K562 (cell line): ENCODE measurements around the gene TUBB1. TPM values are rescaled to one million over a fixed set of nuclear protein-coding genes. Genes with fewer than 3 reads are reported as not detected.

Source experiments
- ATAC-seq: fragments of 200-7000 bp; cut with Tn5 transposase; 3 replicates; pipeline ENCODE4 v1.9.1; 2020; ENCODE audit warnings: moderate library complexity
- BruUV-seq: library from RNA; stranded (reverse); fragments of 400-500 nt; replicated peaks from 2 replicates; lab custom pipeline; 2021; lab: Mats Ljungman, UMichigan
- CTCF ChIA-PET: fragments of 300-600 bp; formaldehyde crosslinking; extraction: SDS; loops from one replicate; lab custom pipeline; 2021; ENCODE audit warnings: low intra/inter-chr PET ratio; lab: Yijun Ruan, JAX
- POLR2A ChIA-PET: fragments of 300-600, 350-650 bp; sonication (Branson Sonifier 250); formaldehyde crosslinking; extraction: SDS; loops from one replicate; lab custom pipeline; 2021; ENCODE audit warnings: antibody characterized with exemption, inconsistent platforms; lab: Yijun Ruan, JAX
- DNase-seq, 4 experiments: peaks; one replicate each; pipeline versions ENCODE4 v3.0.0 to v3.0.0-alpha.2; 2011 to 2018; ENCODE audit warnings: low spot score in 3 of 4, mixed read lengths in 3 of 4; ENCODE audit errors: extremely low read depth in 1 of 4
- FAIRE-seq: peaks from 2 replicates; lab custom pipeline; 2011; peaks lifted over from hg19 to GRCh38; lab: Jason Lieb, UNC
- H2AFZ ChIP-seq: 2 replicates; pipeline ENCODE4 v1.6.0; 2011; ENCODE audit warnings: low read depth, low read length, control low read depth, inconsistent platforms
- H3K27ac ChIP-seq: fragments of 200-600 bp; 3 replicates; pipeline ENCODE4 v1.8.0; 2011; ENCODE audit warnings: low read depth, mild to moderate bottlenecking, control low read depth, inconsistent platforms, low read length, moderate library complexity, mixed read lengths; ENCODE audit errors: extremely low read depth
- H3K27me3 ChIP-seq, 2 experiments: fragments of 300-600 bp in 1 of 2; 2 replicates in 1 of 2; 3 replicates in 1 of 2; pipeline versions ENCODE4 v1.6.0 to v1.8.0; 2011; ENCODE audit warnings: inconsistent platforms in 2 of 2, low read length in 2 of 2, mild to moderate bottlenecking in 1 of 2, mixed read lengths in 1 of 2, moderate library complexity in 1 of 2; ENCODE audit not compliant: control insufficient read depth in 2 of 2, insufficient read depth in 2 of 2
- H3K36me3 ChIP-seq: fragments of 300-600 bp; 3 replicates; pipeline ENCODE4 v1.8.0; 2011; ENCODE audit warnings: mild to moderate bottlenecking, low read length, inconsistent platforms; ENCODE audit not compliant: control insufficient read depth, insufficient read depth
- H3K4me1 ChIP-seq, 2 experiments: fragments of 200-600 bp in 1 of 2; replicated peaks in 1 of 2; 2 replicates in 1 of 2; 3 replicates in 1 of 2; pipeline versions ENCODE4 v1.5.1 to v1.8.0; 2011; ENCODE audit warnings: inconsistent platforms in 2 of 2, low read length in 2 of 2, mild to moderate bottlenecking in 1 of 2, mixed read lengths in 1 of 2, moderate library complexity in 1 of 2; ENCODE audit not compliant: control insufficient read depth in 2 of 2, insufficient read depth in 2 of 2
- H3K4me2 ChIP-seq: 2 replicates; pipeline ENCODE4 v1.6.1; 2011; ENCODE audit warnings: low read length, control low read depth, inconsistent platforms, mixed read lengths; ENCODE audit not compliant: insufficient read depth
- H3K4me3 ChIP-seq: fragments of 200-600 bp; sonication (generic), shearing (Covaris generic); 2 replicates; pipeline ENCODE4 v1.5.1; 2016; ENCODE audit warnings: control low read depth, inconsistent platforms
- H3K79me2 ChIP-seq: fragments of 200-600 bp; 3 replicates; pipeline ENCODE4 v1.8.0; 2011; ENCODE audit warnings: low read length, inconsistent platforms; ENCODE audit not compliant: control insufficient read depth, insufficient read depth
- H3K9ac ChIP-seq, 2 experiments: 2 replicates each; pipeline versions ENCODE4 v1.6.0 to v1.6.1; 2011; ENCODE audit warnings: low read depth in 2 of 2, low read length in 2 of 2, control low read depth in 1 of 2, inconsistent platforms in 1 of 2, mild to moderate bottlenecking in 1 of 2, mixed read lengths in 1 of 2; ENCODE audit not compliant: insufficient read depth in 1 of 2
- H3K9me1 ChIP-seq: one replicate; pipeline ENCODE4 v1.6.0; 2011; ENCODE audit warnings: inconsistent platforms, mild to moderate bottlenecking, low read length, moderate library complexity; ENCODE audit not compliant: control insufficient read depth, insufficient read depth
- H3K9me3 ChIP-seq: replicated peaks from 2 replicates; pipeline ENCODE4 v1.5.1; 2011; ENCODE audit warnings: low read depth, low read length, inconsistent platforms; ENCODE audit not compliant: control insufficient read depth, insufficient read depth
- H4K20me1 ChIP-seq: replicated peaks from 2 replicates; pipeline ENCODE4 v1.6.1; 2011; ENCODE audit warnings: low read length, inconsistent platforms, mixed read lengths; ENCODE audit not compliant: control insufficient read depth, insufficient read depth
- C11orf30 ChIP-seq: fragments of 450-650 bp; IDR thresholded peaks from 2 replicates; pipeline ENCODE4 v1.6.1; 2016; ENCODE audit warnings: low read depth, mild to moderate bottlenecking
- CEBPG ChIP-seq, 3 experiments: fragments of 200-800 bp in 1 of 3; sonication (Bioruptor generic) in 1 of 3; sonication (generic) in 1 of 3; formaldehyde crosslinking in 1 of 3; IDR thresholded peaks in 2 of 3; conservative IDR thresholded peaks in 1 of 3; 2 replicates each; pipeline versions ENCODE4 v1.6.1 to v1.8.0; 2016 to 2022; ENCODE audit warnings: missing compliant biosample characterization in 2 of 3, missing genetic modification characterization in 2 of 3, mild to moderate bottlenecking in 1 of 3, missing genetic modification reagents in 1 of 3
- FIP1L1 ChIP-seq: fragments of 200-400 bp; formaldehyde crosslinking; IDR thresholded peaks from 2 replicates; pipeline ENCODE4 v1.6.1; 2018; ENCODE audit warnings: mild to moderate bottlenecking, low read depth, low read length; ENCODE audit not compliant: poor library complexity, severe bottlenecking
- L3MBTL2 ChIP-seq: fragments of 450-650 bp; IDR thresholded peaks from 2 replicates; pipeline ENCODE4 v1.6.1; 2016; ENCODE audit warnings: mild to moderate bottlenecking, moderate library complexity
- MAZ ChIP-seq, 2 experiments: fragments of 450-650 bp in 1 of 2; sonication (generic) in 1 of 2; formaldehyde crosslinking; IDR thresholded peaks in 1 of 2; conservative IDR thresholded peaks in 1 of 2; 2 replicates each; pipeline versions ENCODE4 v1.4.0 to v1.5.0; 2020; ENCODE audit warnings: mild to moderate bottlenecking in 1 of 2, missing genetic modification reagents in 1 of 2
- MECOM ChIP-seq: fragments of 250-450 bp; sonication (Bioruptor Pico); IDR thresholded peaks from 2 replicates; pipeline ENCODE4 v1.8.0; 2022; ENCODE audit warnings: inconsistent platforms
- RB1 ChIP-seq: fragments of 450-650 bp; IDR thresholded peaks from 2 replicates; pipeline ENCODE4 v1.6.1; 2017; ENCODE audit warnings: low read depth, mild to moderate bottlenecking
- SNIP1 ChIP-seq: fragments of 450-650 bp; IDR thresholded peaks from 2 replicates; pipeline ENCODE4 v1.7.1; 2017; ENCODE audit warnings: low read depth, mild to moderate bottlenecking
- ZNF3 ChIP-seq: fragments of 250-450 bp; sonication (Bioruptor Pico); IDR thresholded peaks from 2 replicates; pipeline ENCODE4 v1.5.0; 2021; ENCODE audit warnings: mild to moderate bottlenecking, moderate library complexity
- ZNF592 ChIP-seq: fragments of 450-650 bp; IDR thresholded peaks from 2 replicates; pipeline ENCODE4 v1.6.1; 2017; ENCODE audit warnings: antibody characterized with exemption, mild to moderate bottlenecking
- ZNF717 ChIP-seq: fragments of 250-450 bp; sonication (Bioruptor Pico); IDR thresholded peaks from 2 replicates; pipeline ENCODE4 v1.5.0; 2021
- WGBS: fragments of 100-300 bp; shearing (Covaris generic); methylation state at CpG from one replicate; pipeline ENCODE4 v1.1.6; 2016; ENCODE audit warnings: low coverage, mixed read lengths; ENCODE audit not compliant: insufficient coverage; ENCODE audit errors: missing lambda C conversion rate; 5-methylcytosine and 5-hydroxymethylcytosine counted together
- in situ Hi-C: fragments of 300-500 bp; cut with MboI; formaldehyde crosslinking; loops from 4 replicates; pipeline ENCODE4 v1.15.0; 2018; ENCODE audit warnings: inconsistent platforms, mixed read lengths
- intact Hi-C: fragments of 100-400 bp; cut with micrococcal nuclease; formaldehyde crosslinking; loops from 2 replicates; pipeline ENCODE4 v1.14.2; 2022
- polyA plus RNA-seq, 8 experiments: library from polyadenylated mRNA; depleted of rRNA in 4 of 8; stranded (reverse) in 5 of 8; unstranded in 3 of 8; fragments of >200 nt; fragmentation: Nextera tagmentation in 2 of 8; fragmentation: Illumina TruSeq in 1 of 8; extraction: Ambion mirVana in 2 of 8; extraction: Trizol in 1 of 8; gene quantifications; 2 replicates each; pipeline versions ENCODE4 v1.2.1 to v1.2.3, GENCODE V29; 2011 to 2014; ENCODE audit warnings: inconsistent platforms in 1 of 8, missing spikeins in 1 of 8
- total RNA-seq, 7 experiments: library from RNA; depleted of rRNA in 6 of 7; stranded (reverse); fragments of >200 nt in 6 of 7; fragmentation: Illumina TruSeq in 2 of 7; extraction: Trizol in 2 of 7; gene quantifications; 2 replicates each; pipeline versions ENCODE4 v1.2.1 to v1.2.3, GENCODE V29; 2011 to 2021; ENCODE audit warnings: low replicate concordance in 1 of 7
- TF ChIP-seq, protein P1 (sequence below), 2 experiments: fragments of 450-650 bp in 1 of 2; sonication (generic) in 1 of 2; formaldehyde crosslinking in 1 of 2; IDR thresholded peaks in 1 of 2; conservative IDR thresholded peaks in 1 of 2; 2 replicates each; pipeline versions ENCODE4 v1.6.1 to v1.8.1; 2016 to 2023; ENCODE audit warnings: mild to moderate bottlenecking in 2 of 2, moderate library complexity in 2 of 2, inconsistent platforms in 1 of 2, missing genetic modification reagents in 1 of 2
- TF ChIP-seq, protein P2 (sequence below): IDR thresholded peaks from 3 replicates; pipeline ENCODE4 v1.6.1; 2011; ENCODE audit warnings: borderline replicate concordance, mild to moderate bottlenecking; ENCODE audit not compliant: insufficient read length, insufficient read depth

Gene TUBB1
- total and polyA plus RNA-seq, 9 of the 15 experiments (the other 6 are each of a cell fraction or from before 2014, with no cell fraction given), result 1.5 to 3.9 (median 2.4) TPM

DNA sequence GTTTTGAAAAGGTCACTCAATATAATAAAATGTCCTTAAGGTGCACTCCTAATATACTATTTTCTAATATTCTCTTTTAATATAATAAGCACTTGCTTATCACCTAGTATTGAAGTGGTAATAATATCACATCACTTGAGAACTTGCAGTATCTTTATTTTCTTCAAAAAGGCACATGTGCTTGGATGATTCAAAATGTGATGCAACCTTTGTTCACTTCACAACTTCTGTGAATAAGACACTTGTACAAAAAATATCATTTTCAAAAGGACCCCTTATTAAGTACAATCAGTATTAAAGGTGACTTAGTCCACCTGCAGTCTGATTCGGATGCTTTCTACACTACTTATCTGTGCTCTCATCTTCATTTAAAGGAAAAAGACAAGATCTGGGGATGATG lies 20.0 kb downstream of the TUBB1 start (continued):
- TF ChIP-seq ZNF592 (0 out of 2 replicates have a peak, but pooled peaks have one; percentile 40), L3MBTL2 (0 out of 2 replicates have a peak, but pooled peaks have one; percentile 27)
- TF ChIP-seq, protein P1, sequence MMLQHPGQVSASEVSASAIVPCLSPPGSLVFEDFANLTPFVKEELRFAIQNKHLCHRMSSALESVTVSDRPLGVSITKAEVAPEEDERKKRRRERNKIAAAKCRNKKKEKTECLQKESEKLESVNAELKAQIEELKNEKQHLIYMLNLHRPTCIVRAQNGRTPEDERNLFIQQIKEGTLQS (IDR thresholded peaks at IDR 0.05), result peak; percentile 66
- TF ChIP-seq, protein P1 (CRISPR knock-in tag; conservative IDR thresholded peaks at IDR 0.05), result no peak

DNA sequence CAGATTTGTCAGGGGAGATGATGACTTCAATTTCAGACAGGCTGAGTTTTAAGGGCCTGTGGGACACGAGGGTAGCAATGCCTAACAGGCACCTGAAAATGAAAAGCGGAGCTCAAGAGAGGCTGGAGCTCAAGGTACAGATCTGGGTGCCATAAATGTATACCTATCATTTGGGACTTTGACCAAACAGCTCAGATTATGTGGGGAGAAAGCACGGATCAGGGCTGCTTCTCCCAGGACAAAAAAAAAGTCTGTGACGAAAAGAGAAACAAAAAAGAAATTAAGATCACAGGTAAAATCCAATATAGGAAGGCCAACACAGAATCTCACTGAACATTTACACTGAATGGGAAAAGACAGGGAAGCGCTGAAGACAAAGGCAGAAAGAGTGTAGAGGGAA lies 21.4 kb downstream of the TUBB1 start:
- peak overlapping the region; percentile 98 for H3K4me2 ChIP-seq
- H3K79me2 ChIP-seq, result peaks cover 69% of the 10 kb centered on the region
- 33% methylated on average over 5 of the region's 5 CpGs for WGBS
- H4K20me1 ChIP-seq, result peaks cover 5% of the 10 kb centered on the region
- no peak overlapping the region for H2AFZ ChIP-seq
- H3K9ac ChIP-seq, result peak overlapping the region; percentile 88 to 89; a peak in 3 of 4 replicates
- DNase-seq (no peak), ATAC-seq (no peak), FAIRE-seq (no peak)
- H3K9me1 ChIP-seq, result peaks cover 4% of the 10 kb centered on the region
- peak overlapping the region; percentile 69; the same call in 1 of the 2 replicates for H3K4me3 ChIP-seq
- intact Hi-C loops (no loop called here), in situ Hi-C loops (no loop called here)
- no peaks in the 10 kb centered on the region for H3K9me3 ChIP-seq
- ChIA-PET CTCF (no interaction called here), POLR2A (interaction anchor here (0.9 to 4.5 kb wide), 3 partner anchors 8 to 144 kb away, joined by 3 to 28 read pairs (median 4); partner anchors contain the start of genes ATP5F1E and TUBB1)
- H3K27me3 ChIP-seq, result no peaks in the 10 kb centered on the region
- H3K36me3 ChIP-seq, result peaks cover 54% of the 10 kb centered on the region
- no peak overlapping the region; the same call in 2 of the 3 replicates for H3K27ac ChIP-seq
- H3K4me1 ChIP-seq, result peaks cover 12 to 21% of the 10 kb centered on the region in 2 experiments; a peak in 4 of 5 replicates
- BruUV-seq, result no TSS peak
- TF ChIP-seq, protein P2, sequence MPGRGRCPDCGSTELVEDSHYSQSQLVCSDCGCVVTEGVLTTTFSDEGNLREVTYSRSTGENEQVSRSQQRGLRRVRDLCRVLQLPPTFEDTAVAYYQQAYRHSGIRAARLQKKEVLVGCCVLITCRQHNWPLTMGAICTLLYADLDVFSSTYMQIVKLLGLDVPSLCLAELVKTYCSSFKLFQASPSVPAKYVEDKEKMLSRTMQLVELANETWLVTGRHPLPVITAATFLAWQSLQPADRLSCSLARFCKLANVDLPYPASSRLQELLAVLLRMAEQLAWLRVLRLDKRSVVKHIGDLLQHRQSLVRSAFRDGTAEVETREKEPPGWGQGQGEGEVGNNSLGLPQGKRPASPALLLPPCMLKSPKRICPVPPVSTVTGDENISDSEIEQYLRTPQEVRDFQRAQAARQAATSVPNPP, result no peak
- TF ChIP-seq MECOM (CRISPR knock-in tag) (no peak), FIP1L1 (no peak), RB1 (no peak), ZNF3 (CRISPR knock-in tag) (no peak), SNIP1 (no peak), ZNF717 (no peak), C11orf30 (no peak), CEBPG (CRISPR knock-in tag; IDR thresholded peaks at IDR 0.05) (no peak), CEBPG (tag; conservative IDR thresholded peaks at IDR 0.05 in 1 of 2, IDR thresholded peaks at IDR 0.05 in 1 of 2) (no peak), MAZ (CRISPR knock-in tag; conservative IDR thresholded peaks at IDR 0.05 in 1 of 2, IDR thresholded peaks at IDR 0.05 in 1 of 2) (no peak)
